Superior temporal gyrus (tissue), 1 donor: Measurements from ENCODE around the gene PPIF.

Experiments
- DNase-seq: peaks from one replicate; pipeline ENCODE4 v3.0.0-alpha.2; 2016; ENCODE audit errors: extremely low spot score

Gene PPIF

DNA sequence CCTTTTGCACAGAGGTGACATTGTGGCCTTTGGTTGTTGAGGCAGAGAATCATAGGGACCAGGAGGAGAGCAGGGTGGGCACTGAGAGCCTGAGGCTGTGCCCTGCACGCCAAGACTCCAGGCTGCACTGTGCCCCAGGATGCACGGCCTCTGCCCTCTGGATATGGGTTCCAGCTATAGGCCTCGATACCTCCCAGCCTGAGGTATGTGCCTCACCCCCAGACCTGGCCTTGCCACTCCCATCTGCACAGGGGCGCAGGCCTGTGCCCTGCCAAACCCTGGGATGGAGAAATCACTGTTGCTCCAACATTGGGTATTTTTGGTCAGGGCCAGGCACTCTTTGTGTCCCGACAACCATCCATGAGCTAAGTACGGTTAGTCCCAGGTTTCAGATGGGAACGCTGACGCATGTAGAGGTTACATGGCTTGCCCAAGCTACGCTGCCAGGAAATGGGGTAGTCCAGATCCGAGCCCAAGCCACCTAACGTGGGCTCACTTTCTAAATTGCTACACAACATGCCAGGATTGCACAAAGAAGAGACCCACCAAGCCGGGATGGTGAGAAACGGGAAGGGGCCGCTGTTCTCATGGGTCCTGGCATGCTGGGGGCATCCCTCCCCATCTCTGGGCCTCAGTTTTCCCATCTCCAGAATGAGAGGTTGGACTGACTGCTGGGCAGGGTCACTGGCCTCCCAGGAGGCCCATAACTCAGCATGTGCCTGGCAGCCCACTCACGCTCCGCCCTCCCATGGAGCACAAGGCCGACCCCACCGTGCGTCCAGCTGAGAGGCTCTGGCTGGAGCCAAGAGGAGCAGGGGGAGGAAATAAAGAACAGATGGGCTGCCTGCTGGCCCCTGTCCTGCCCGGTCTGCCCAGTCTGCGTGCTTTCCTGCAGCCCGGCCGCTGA is 54.0 kb downstream of the PPIF start:
- DNase-seq: no peak

DNA sequence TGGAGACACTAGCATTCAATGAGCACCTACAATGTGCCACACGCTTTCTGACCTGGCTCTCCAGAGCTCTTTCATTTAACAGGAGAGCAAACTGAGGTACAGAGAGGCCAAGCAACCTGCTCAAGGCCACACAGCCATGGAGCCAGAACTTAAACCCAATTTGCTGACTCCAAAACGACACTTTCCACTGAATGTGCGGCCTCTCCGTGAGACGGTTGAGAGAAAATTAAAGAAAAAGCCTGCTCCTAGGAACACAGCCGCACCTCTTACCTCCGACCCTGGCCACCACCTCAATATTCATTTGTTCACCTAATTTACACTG is 55.3 kb downstream of the PPIF start:
- DNase-seq: no peak

DNA sequence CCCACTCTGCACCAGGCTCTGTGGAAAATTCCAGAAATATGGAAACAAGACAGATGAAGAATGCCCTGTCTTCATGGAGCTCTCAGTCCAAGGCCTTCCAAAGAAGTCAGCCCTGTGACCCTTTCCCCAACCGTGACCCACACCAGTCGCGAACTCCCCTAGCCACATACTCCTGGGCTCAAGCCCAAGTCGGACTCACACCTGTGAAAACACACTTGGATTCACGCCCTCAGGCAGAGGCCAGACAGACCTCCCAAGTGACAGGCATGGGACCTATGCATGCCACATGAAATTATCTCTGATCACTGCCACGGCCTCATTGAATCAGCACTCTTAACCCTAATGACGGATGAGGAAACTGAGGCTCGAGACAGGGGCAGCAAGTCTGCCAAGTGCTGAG is 55.7 kb downstream of the PPIF start:
- DNase-seq: no peak

DNA sequence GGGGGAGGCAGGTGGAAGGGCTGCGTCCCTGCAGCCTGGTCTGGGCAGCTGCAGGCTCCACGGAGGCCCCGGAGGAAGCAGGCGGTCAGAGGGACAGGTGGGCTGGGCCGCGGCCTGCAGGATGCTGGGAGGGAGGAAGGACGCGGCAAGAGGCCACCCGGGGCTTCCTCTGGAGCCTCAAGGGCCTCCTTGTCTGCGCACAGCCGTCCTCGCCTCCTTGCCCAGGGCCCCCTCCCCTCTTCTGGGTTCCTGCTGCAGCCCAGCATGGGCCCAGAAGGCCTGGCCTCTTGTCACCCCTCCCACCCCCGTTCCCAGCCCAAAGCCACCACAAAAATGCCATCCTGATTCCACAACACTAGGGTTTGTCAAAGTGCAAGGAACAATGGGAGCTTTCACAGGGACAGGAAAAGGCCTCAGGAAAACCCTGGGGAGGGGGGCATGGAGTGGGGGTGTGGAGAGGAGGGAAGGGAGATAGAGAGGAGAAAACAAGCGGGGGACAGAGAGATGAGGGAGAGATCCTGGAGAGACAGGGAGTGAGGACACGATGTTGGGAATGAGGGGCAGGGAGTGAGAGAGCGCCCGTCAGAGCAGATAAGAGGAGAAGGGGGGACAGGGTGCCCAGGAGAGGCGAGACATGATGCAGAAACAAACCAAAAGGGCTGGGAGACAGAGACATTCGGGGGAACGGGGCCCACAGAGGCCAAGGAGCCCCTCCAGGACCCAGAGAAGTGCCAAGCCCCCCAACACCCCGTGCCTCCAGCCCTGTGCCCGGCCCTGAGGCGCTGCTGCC is 56.4 kb downstream of the PPIF start:
- DNase-seq: peak; percentile 75

DNA sequence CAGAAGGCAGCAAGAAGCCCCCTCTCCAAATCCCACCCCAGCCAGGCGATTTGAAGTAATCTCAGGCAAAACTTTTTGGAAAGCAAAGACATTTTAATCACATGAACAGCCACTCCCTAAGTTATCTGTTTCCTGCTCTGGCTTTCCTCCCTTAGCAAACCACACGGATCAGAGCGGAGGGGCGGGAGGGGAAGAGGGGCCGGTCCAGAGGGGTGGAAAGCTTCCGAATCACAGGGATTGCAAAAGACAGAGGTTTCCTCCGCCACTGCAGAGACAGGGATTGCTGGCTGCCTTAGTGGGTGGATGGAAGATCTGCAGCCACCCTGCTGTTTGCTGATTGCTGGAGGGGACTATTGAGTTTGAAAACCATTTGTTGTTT is 57.0 kb downstream of the PPIF start:
- no peak for DNase-seq

DNA sequence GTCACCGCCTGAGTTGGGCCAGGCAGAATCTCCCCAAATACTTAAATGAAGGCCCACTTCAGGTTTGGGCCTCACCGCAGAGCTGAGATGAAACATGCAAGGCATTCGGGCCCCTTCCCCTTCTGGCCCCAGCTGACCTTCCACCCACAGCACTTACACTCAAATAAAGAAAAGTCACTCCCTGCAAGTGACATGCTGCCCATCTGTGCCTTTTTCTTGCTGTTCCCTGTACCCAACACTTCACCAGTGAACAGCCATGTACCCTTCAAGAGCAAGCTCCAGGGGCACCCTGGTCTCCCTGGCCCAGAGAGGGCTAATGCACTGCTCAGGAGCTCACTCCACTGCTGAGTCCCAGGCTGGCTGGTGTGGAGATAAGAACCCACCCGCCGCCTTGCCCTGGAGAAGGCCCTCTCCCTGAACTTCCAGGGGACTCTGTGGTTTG is 57.4 kb downstream of the PPIF start:
- DNase-seq: no peak
